Measurements from ENCODE around the gene HIC1.

Gene HIC1

GRCh38 chr17:2028234-2028614, 26.7 kb upstream of the HIC1 start:
- Histone ChIP-seq H3K4me2 (ENCODE audit: low read length) (no peak overlapping the region), H3K27me3 (ENCODE audit: insufficient read depth, low read length) (peaks cover 40% of the 10 kb centered on the region), H3K4me3 (ENCODE audit: low read depth, low read length) (no peak overlapping the region), H2AK5ac (ENCODE audit: low read length) (no peak overlapping the region), H2BK120ac (ENCODE audit: insufficient read depth, low read length, poor library complexity) (no peak overlapping the region), H3K9ac (ENCODE audit: low read length) (no peak overlapping the region), H4K12ac (ENCODE audit: low read depth, low read length) (no peak overlapping the region), H3K9me3 (ENCODE audit: insufficient read depth, low read depth, low read length) (peaks cover 2% of the 10 kb centered on the region), H3K79me2 (ENCODE audit: control insufficient read depth, insufficient read depth, low read length, poor library complexity) (peaks cover 3% of the 10 kb centered on the region), H3K79me1 (ENCODE audit: low read length) (peaks cover 7% of the 10 kb centered on the region), H3K27ac (ENCODE audit: low read depth, low read length) (no peak overlapping the region), H3K23ac (ENCODE audit: low read length) (no peak overlapping the region), H3K18ac (ENCODE audit: low read length) (no peak overlapping the region), H3K14ac (ENCODE audit: low read length) (no peak overlapping the region), H2AFZ (ENCODE audit: insufficient read depth, low read length, poor library complexity) (no peak overlapping the region), H3K36me3 (ENCODE audit: control insufficient read depth in 1 of 2, insufficient read depth in 2 of 2, low read length in 2 of 2) (no peaks in the 10 kb centered on the region), H2BK5ac (ENCODE audit: low read depth, low read length, poor library complexity) (no peak overlapping the region), H3K4ac (ENCODE audit: low read depth, low read length) (no peak overlapping the region), H4K8ac (ENCODE audit: low read depth, low read length) (no peak overlapping the region), H4K91ac (ENCODE audit: low read depth, low read length) (peak overlapping the region; percentile 13), H3K4me1 (ENCODE audit: control insufficient read depth in 1 of 2, insufficient read depth in 2 of 2, low read length in 2 of 2) (peaks cover 7 to 26% of the 10 kb centered on the region in 2 experiments), H2BK12ac (ENCODE audit: low read length) (no peak overlapping the region)
- no peak for DNase-seq
- no CpG with 5 or more reads among the region's 5 CpGs for WGBS (ENCODE audit: extremely low coverage, insufficient coverage, insufficient read length)

- Histone ChIP-seq H3K79me2 (ENCODE audit: control insufficient read depth, insufficient read depth, low read length, poor library complexity) (peaks cover 3% of the 10 kb centered on the region), H2AK5ac (ENCODE audit: low read length) (no peak overlapping the region), H3K9me3 (ENCODE audit: insufficient read depth, low read depth, low read length) (peaks cover 2% of the 10 kb centered on the region), H4K8ac (ENCODE audit: low read depth, low read length) (no peak overlapping the region), H3K14ac (ENCODE audit: low read length) (no peak overlapping the region), H3K4me2 (ENCODE audit: low read length) (no peak overlapping the region), H4K12ac (ENCODE audit: low read depth, low read length) (no peak overlapping the region), H3K79me1 (ENCODE audit: low read length) (peaks cover 7% of the 10 kb centered on the region), H2BK120ac (ENCODE audit: insufficient read depth, low read length, poor library complexity) (no peak overlapping the region), H3K23ac (ENCODE audit: low read length) (no peak overlapping the region), H3K18ac (ENCODE audit: low read length) (no peak overlapping the region), H3K9ac (ENCODE audit: low read length) (no peak overlapping the region), H3K4me1 (ENCODE audit: control insufficient read depth in 1 of 2, insufficient read depth in 2 of 2, low read length in 2 of 2) (peaks cover 7 to 26% of the 10 kb centered on the region in 2 experiments), H3K27me3 (ENCODE audit: insufficient read depth, low read length) (peaks cover 36% of the 10 kb centered on the region), H2BK12ac (ENCODE audit: low read length) (no peak overlapping the region), H2BK5ac (ENCODE audit: low read depth, low read length, poor library complexity) (no peak overlapping the region), H3K27ac (ENCODE audit: low read depth, low read length) (no peak overlapping the region), H3K4me3 (ENCODE audit: low read depth, low read length) (no peak overlapping the region), H4K91ac (ENCODE audit: low read depth, low read length) (no peak overlapping the region), H2AFZ (ENCODE audit: insufficient read depth, low read length, poor library complexity) (no peak overlapping the region), H3K36me3 (ENCODE audit: control insufficient read depth in 1 of 2, insufficient read depth in 2 of 2, low read length in 2 of 2) (no peaks in the 10 kb centered on the region), H3K4ac (ENCODE audit: low read depth, low read length) (no peak overlapping the region)
- DNase-seq: no peak
- no CpG with 5 or more reads among the region's 6 CpGs for WGBS (ENCODE audit: extremely low coverage, insufficient coverage, insufficient read length)
Measured at GRCh38 chr17:2028737-2029136, 26.2 kb upstream of the HIC1 start.

- DNase-seq: peak; percentile 81 to 90
- peak within 1 kb of the TSS; percentile 95 for H2AFZ ChIP-seq (ENCODE audit: insufficient read depth, low read length, poor library complexity)
- H3K4me3 ChIP-seq (ENCODE audit: low read depth, low read length): peak within 1 kb of the TSS; percentile 92
- H3K79me2 ChIP-seq (ENCODE audit: control insufficient read depth, insufficient read depth, low read length, poor library complexity): peaks cover 3% of the 10 kb centered on the region
- no CpG with 5 or more reads among the region's 59 CpGs for WGBS (ENCODE audit: extremely low coverage, insufficient coverage, insufficient read length)
- no peak within 1 kb of the TSS for H3K27ac ChIP-seq (ENCODE audit: low read depth, low read length)
- peak within 1 kb of the TSS; percentile 51 for H4K91ac ChIP-seq (ENCODE audit: low read depth, low read length)
- no peaks in the 10 kb centered on the region for H3K36me3 ChIP-seq (ENCODE audit: control insufficient read depth in 1 of 2, insufficient read depth in 2 of 2, low read length in 2 of 2)
- H3K4me2 ChIP-seq (ENCODE audit: low read length): peak within 1 kb of the TSS; percentile 91
- H3K27me3 ChIP-seq (ENCODE audit: insufficient read depth, low read length): peaks cover 22% of the 10 kb centered on the region
- H3K9ac ChIP-seq (ENCODE audit: low read length): peak within 1 kb of the TSS; percentile 86
- peak within 1 kb of the TSS; percentile 56 for H4K12ac ChIP-seq (ENCODE audit: low read depth, low read length)
- H3K4ac ChIP-seq (ENCODE audit: low read depth, low read length): no peak within 1 kb of the TSS
- peak within 1 kb of the TSS; percentile 62 for H3K18ac ChIP-seq (ENCODE audit: low read length)
- no peak within 1 kb of the TSS for H3K23ac ChIP-seq (ENCODE audit: low read length)
- H2BK12ac ChIP-seq (ENCODE audit: low read length): no peak within 1 kb of the TSS
- peak within 1 kb of the TSS; percentile 12 for H2AK5ac ChIP-seq (ENCODE audit: low read length)
- peaks cover 7 to 14% of the 10 kb centered on the region in 2 experiments for H3K4me1 ChIP-seq (ENCODE audit: control insufficient read depth in 1 of 2, insufficient read depth in 2 of 2, low read length in 2 of 2)
- H3K79me1 ChIP-seq (ENCODE audit: low read length): peaks cover 7% of the 10 kb centered on the region
- peak within 1 kb of the TSS; percentile 84 for H4K8ac ChIP-seq (ENCODE audit: low read depth, low read length)
- peak within 1 kb of the TSS; percentile 81 for H2BK120ac ChIP-seq (ENCODE audit: insufficient read depth, low read length, poor library complexity)
- H2BK5ac ChIP-seq (ENCODE audit: low read depth, low read length, poor library complexity): no peak within 1 kb of the TSS
- H3K9me3 ChIP-seq (ENCODE audit: insufficient read depth, low read depth, low read length): peaks cover 2% of the 10 kb centered on the region
- H3K14ac ChIP-seq (ENCODE audit: low read length): peak within 1 kb of the TSS; percentile 51
Measured at GRCh38 chr17:2029911-2030778, 24.8 kb upstream of the HIC1 start, which contains the start of gene DPH1. Gene DPH1, plus strand, starts transcription at chr17:2030153. Its CDS starts 17 bp downstream, at chr17:2030170.

GRCh38 chr17:2030779-2031163, 24.1 kb upstream of the HIC1 start:
- no peak for DNase-seq
- H3K18ac ChIP-seq (ENCODE audit: low read length): peak overlapping the region; percentile 52
- H4K8ac ChIP-seq (ENCODE audit: low read depth, low read length): peak overlapping the region; percentile 75
- H3K27ac ChIP-seq (ENCODE audit: low read depth, low read length): no peak overlapping the region
- peak overlapping the region; percentile 92 for H3K4me3 ChIP-seq (ENCODE audit: low read depth, low read length)
- H3K9ac ChIP-seq (ENCODE audit: low read length): no peak overlapping the region
- H2AFZ ChIP-seq (ENCODE audit: insufficient read depth, low read length, poor library complexity): peak overlapping the region; percentile 71
- H3K4me2 ChIP-seq (ENCODE audit: low read length): peak overlapping the region; percentile 91
- peak overlapping the region; percentile 12 for H2AK5ac ChIP-seq (ENCODE audit: low read length)
- peaks cover 3% of the 10 kb centered on the region for H3K79me2 ChIP-seq (ENCODE audit: control insufficient read depth, insufficient read depth, low read length, poor library complexity)
- H3K23ac ChIP-seq (ENCODE audit: low read length): no peak overlapping the region
- H3K4ac ChIP-seq (ENCODE audit: low read depth, low read length): no peak overlapping the region
- H2BK5ac ChIP-seq (ENCODE audit: low read depth, low read length, poor library complexity): no peak overlapping the region
- peak overlapping the region; percentile 56 for H4K12ac ChIP-seq (ENCODE audit: low read depth, low read length)
- H4K91ac ChIP-seq (ENCODE audit: low read depth, low read length): peak overlapping the region; percentile 32
- peaks cover 16% of the 10 kb centered on the region for H3K27me3 ChIP-seq (ENCODE audit: insufficient read depth, low read length)
- WGBS (ENCODE audit: extremely low coverage, insufficient coverage, insufficient read length): no CpG with 5 or more reads among the region's 10 CpGs
- no peak overlapping the region for H2BK12ac ChIP-seq (ENCODE audit: low read length)
- H2BK120ac ChIP-seq (ENCODE audit: insufficient read depth, low read length, poor library complexity): peak overlapping the region; percentile 81
- peaks cover 7% of the 10 kb centered on the region for H3K79me1 ChIP-seq (ENCODE audit: low read length)
- H3K36me3 ChIP-seq (ENCODE audit: control insufficient read depth in 1 of 2, insufficient read depth in 2 of 2, low read length in 2 of 2): peaks cover 0 to under 1% of the 10 kb centered on the region in 2 experiments
- peaks cover 3 to 8% of the 10 kb centered on the region in 2 experiments for H3K4me1 ChIP-seq (ENCODE audit: control insufficient read depth in 1 of 2, insufficient read depth in 2 of 2, low read length in 2 of 2)
- peaks cover 2% of the 10 kb centered on the region for H3K9me3 ChIP-seq (ENCODE audit: insufficient read depth, low read depth, low read length)
- no peak overlapping the region for H3K14ac ChIP-seq (ENCODE audit: low read length)

Measured in trophoblast cell (in vitro differentiated cells and primary cell).